Heart left ventricle (tissue), 16 donors: ENCODE results near the gene ARHGAP20. TPM values are rescaled to one million over a fixed set of nuclear protein-coding genes. Genes with fewer than 3 reads are reported as not detected.
A peak's percentile ranks its signal among the peaks of the same experiment; 100 is the strongest.

Experiments used
- ATAC-seq, 4 donors: fragments of 200-7000 bp; cut with Tn5 transposase; one replicate each; pipeline ENCODE4 v1.9.1; 2020 to 2022; ENCODE audit warnings: moderate library complexity in 4 of 4, mild to moderate bottlenecking in 3 of 4, moderate number of reproducible peaks in 1 of 4
- DNase-seq, 5 donors: peaks; one replicate each; pipeline ENCODE4 v3.0.0-alpha.2; 2020
- H3K27ac ChIP-seq, 12 donors: fragments of 200-600 bp; sonication (generic) in 4 of 12; one replicate each; pipeline versions ENCODE4 v1.5.0 to v1.8.0; 2016 to 2022; ENCODE audit warnings: mild to moderate bottlenecking in 2 of 12
- H3K27me3 ChIP-seq, 9 donors: fragments of 200-600 bp; sonication (generic) in 2 of 9; one replicate each; pipeline versions ENCODE4 v1.5.1 to v1.8.0; 2016 to 2022; ENCODE audit warnings: mild to moderate bottlenecking in 3 of 9
- H3K36me3 ChIP-seq, 9 donors: fragments of 200-600 bp; sonication (generic) in 2 of 9; one replicate each; pipeline versions ENCODE4 v1.5.0 to v1.8.0; 2018 to 2022; ENCODE audit warnings: mild to moderate bottlenecking in 2 of 9
- H3K4me1 ChIP-seq, 12 donors: fragments of 200-600 bp; sonication (generic) in 4 of 12; one replicate each; pipeline versions ENCODE4 v1.5.0 to v1.8.0; 2016 to 2022; ENCODE audit warnings: mild to moderate bottlenecking in 3 of 12
- H3K4me3 ChIP-seq, 12 donors: fragments of 200-600 bp; sonication (generic) in 4 of 12; one replicate each; pipeline versions ENCODE4 v1.5.0 to v1.8.0; 2017 to 2022; ENCODE audit warnings: mild to moderate bottlenecking in 9 of 12, moderate library complexity in 4 of 12
- H3K9me3 ChIP-seq, 12 donors: fragments of 200-600 bp; sonication (generic) in 4 of 12; one replicate each; pipeline versions ENCODE4 v1.5.0 to v1.8.0; 2016 to 2022; ENCODE audit warnings: mild to moderate bottlenecking in 1 of 12
- POLR2A ChIP-seq, 2 donors: fragments of 450-650 bp; IDR thresholded peaks; one replicate each; pipeline ENCODE4 v1.6.1; 2017; ENCODE audit warnings: antibody characterized with exemption in 2 of 2, mild to moderate bottlenecking in 2 of 2, moderate library complexity in 2 of 2
- whole genome bisulfite sequencing, 4 donors: extraction: QIAGEN DNeasy Blood & Tissue Kit in 2 of 4; methylation state at CpG; one replicate each; pipeline versions ENCODE4 v1.1.5 to v1.1.7; 2013 to 2018; 5-methylcytosine and 5-hydroxymethylcytosine counted together
- intact Hi-C, 10 donors: fragments of 100-400 bp; cut with DNase I; formaldehyde crosslinking; loops; one replicate each; pipeline versions ENCODE4 v1.11.1 to v1.14.2; 2022
- polyA plus RNA-seq, 2 donors: library from polyadenylated mRNA; stranded (reverse); fragments of 200-250 nt; gene quantifications; one replicate each; pipeline ENCODE4 v1.2.3, GENCODE V29; 2013
- total RNA-seq, 9 donors: library from RNA; depleted of rRNA in 2 of 9; stranded (reverse); fragments of >200 nt in 2 of 9; fragmentation: NEBNext Ultra II Directional in 3 of 9; extraction: Animal tissue kit (Norgen Biotek cat#: 25700) in 3 of 9; gene quantifications; one replicate each; pipeline versions ENCODE4 v1.1.0 to v1.2.4, GENCODE V29; 2016 to 2023
- TF ChIP-seq, protein P1 (sequence below), 12 donors: fragments of 200-600 bp; sonication (generic) in 4 of 12; IDR thresholded peaks; one replicate each; pipeline versions ENCODE4 v1.5.0 to v1.8.0; 2018 to 2022; ENCODE audit warnings: antibody characterized with exemption in 12 of 12, mild to moderate bottlenecking in 5 of 12
- donor health status: ischemic (EF 13 %, LVEDD 7.1; RV severe dilation, severe dysfunction).
- donor health status: healthy with polysubstance abuse.
- donor health status: DM: no; HTN: yes; CAD: no.
- donor health status: DM: no; HTN: no; CAD: no.
- donor health status: ischemic (EF 25% LVEDD 6.9; RV normal size, moderate dysfunction).
- donor health status: ischemic (EF 25% LVEDD 5.7; RV mildly dilated, moderate dysfunction).
- donor health status: healthy.
- donor health status: DM: yes; HTN: yes; CAD: no.
- donor health status: ischemic (EF 35%, LVEDD 5.7; RV mildly dilated, moderate dysfunction).
- donor health status: nonischemic (EF 11% LVEDD 7.7; RV severe dilation, severe dysfunction).
- donor health status: DM: yes; HTN: yes; CAD: no.
- donor health status: PGD.
- donor health status: ischemic (EF 29% LVEDD 5.4; RV normal size, mild dysfunction).
- donor health status: nonischemic (EF 23%, LVEDD 6.1; RV moderate dilation, normal function).

Gene ARHGAP20
- total and polyA plus RNA-seq, 11 donors, result 0.05 to 2.1 (median 0.28) TPM

DNA sequence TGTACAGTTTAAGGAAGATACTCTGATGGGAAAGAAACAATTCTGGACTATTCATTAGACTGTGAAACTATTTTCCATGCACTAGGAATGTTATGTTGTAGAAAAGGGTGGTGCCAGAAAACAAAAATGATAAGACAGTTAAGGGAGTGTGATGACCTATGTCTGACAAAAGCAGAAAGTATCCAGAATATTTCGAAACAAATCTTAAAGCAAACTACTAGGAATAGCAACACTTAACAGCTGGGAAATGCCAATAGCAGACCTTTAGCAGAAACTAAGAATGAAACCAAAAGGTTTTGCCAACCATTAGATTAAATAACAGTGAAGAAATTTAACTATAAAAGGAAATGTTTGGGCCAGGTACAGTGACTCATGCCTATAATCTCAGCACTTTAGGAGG lies 3.3 kb upstream of the ARHGAP20 start:
- no peak for ATAC-seq
- H3K4me1 ChIP-seq, result peaks cover 0 to 29% (median 14%) of the 10 kb centered on the region in 12 donors
- no peak for DNase-seq
- H3K36me3 ChIP-seq, result no peaks in the 10 kb centered on the region
- WGBS, 4 donors, result 56 to 62% (median 60%) methylated on average over 1 of the region's 1 CpG
- peaks cover 0 to 46% (median 17%) of the 10 kb centered on the region in 9 donors for H3K27me3 ChIP-seq
- no peak for TF ChIP-seq POLR2A (IDR thresholded peaks at IDR 0.05)
- TF ChIP-seq, protein P1, sequence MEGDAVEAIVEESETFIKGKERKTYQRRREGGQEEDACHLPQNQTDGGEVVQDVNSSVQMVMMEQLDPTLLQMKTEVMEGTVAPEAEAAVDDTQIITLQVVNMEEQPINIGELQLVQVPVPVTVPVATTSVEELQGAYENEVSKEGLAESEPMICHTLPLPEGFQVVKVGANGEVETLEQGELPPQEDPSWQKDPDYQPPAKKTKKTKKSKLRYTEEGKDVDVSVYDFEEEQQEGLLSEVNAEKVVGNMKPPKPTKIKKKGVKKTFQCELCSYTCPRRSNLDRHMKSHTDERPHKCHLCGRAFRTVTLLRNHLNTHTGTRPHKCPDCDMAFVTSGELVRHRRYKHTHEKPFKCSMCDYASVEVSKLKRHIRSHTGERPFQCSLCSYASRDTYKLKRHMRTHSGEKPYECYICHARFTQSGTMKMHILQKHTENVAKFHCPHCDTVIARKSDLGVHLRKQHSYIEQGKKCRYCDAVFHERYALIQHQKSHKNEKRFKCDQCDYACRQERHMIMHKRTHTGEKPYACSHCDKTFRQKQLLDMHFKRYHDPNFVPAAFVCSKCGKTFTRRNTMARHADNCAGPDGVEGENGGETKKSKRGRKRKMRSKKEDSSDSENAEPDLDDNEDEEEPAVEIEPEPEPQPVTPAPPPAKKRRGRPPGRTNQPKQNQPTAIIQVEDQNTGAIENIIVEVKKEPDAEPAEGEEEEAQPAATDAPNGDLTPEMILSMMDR (IDR thresholded peaks at IDR 0.05), result no peak
- H3K27ac ChIP-seq, result no peak overlapping the region
- H3K4me3 ChIP-seq, result no peak overlapping the region
- no peaks in the 10 kb centered on the region for H3K9me3 ChIP-seq
- intact Hi-C loops, result loop anchor here in 2 of 10 donors (10.0 kb wide), 1 partner anchor 519 kb away; no protein-coding TSS in a partner anchor

DNA sequence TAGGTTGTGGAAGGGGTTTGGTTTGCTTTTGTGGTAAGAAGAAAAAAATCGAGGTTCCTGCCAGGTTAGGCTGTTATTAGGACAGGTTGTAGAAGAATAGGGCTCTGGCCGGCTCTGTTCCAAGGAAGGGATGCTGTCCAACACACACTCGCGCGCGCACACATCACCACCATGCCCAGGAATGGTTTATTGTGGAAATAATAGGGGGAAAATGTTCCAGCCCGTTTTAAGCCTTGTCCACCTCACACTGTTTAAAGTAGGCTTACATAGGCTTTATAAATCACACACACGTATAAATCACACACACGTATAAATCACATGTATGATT lies 1.2 kb upstream of the ARHGAP20 start:
- Histone ChIP-seq H3K27ac (no peak overlapping the region), H3K9me3 (no peaks in the 10 kb centered on the region), H3K4me3 (peak overlapping the region in 7 of 12 donors; percentile 37 to 65 (median 61)), H3K36me3 (no peaks in the 10 kb centered on the region), H3K27me3 (peaks cover 3 to 63% (median 26%) of the 10 kb centered on the region in 9 donors), H3K4me1 (peaks cover 0 to 29% (median 14%) of the 10 kb centered on the region in 12 donors)
- WGBS, 4 donors, result 26 to 45% (median 43%) methylated on average over 9 of the region's 9 CpGs
- ATAC-seq (no peak), DNase-seq (no peak)
- no peak for TF ChIP-seq POLR2A (IDR thresholded peaks at IDR 0.05)
- TF ChIP-seq, protein P1 (IDR thresholded peaks at IDR 0.05), result no peak
- intact Hi-C loops, result loop anchor here in 4 of 10 donors (5.0 to 10.0 kb wide), 2 partner anchors 519 to 521 kb away; no protein-coding TSS in a partner anchor

DNA sequence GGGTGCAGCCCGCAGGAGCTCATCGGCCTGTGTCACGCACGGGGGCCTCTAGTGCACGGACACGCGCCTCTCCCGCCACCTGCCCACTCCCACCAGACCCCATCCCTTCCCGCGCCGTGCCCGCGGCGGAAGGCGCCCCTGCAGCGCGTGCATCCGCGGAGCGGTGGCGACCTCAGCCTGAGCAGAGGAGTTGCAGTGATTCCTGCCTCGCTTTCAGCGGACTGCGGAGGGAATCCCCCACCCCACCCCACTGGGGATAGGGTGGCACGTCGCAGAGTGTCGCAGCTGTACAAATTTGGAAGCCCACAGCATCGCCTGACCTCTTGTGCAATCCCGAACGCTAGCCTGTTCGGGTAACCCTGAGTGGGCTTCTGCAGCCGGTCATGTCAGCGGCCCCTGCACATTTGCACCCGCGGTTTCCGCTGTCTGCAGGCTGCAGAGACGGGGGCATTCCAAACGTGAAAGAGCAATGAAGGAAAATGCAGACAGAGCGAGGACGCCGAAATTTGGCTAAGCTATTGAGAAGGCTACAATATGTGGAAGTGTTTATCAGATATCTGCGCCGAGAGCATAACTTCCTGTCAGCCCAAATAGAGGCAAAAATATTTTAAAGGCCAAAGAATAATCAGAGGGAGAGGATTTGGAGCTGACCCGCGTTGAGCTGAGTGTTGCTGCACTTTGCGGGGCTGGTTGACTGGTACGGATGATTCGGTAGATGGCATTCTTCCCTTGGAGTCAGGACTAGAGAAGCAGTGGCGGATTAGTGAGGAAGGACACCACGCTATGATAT lies 617 bp upstream of the ARHGAP20 start:
- Histone ChIP-seq H3K4me3 (peak overlapping the region; percentile 37 to 65 (median 59)), H3K27me3 (peaks cover 3 to 63% (median 26%) of the 10 kb centered on the region in 9 donors), H3K4me1 (peaks cover 0 to 29% (median 14%) of the 10 kb centered on the region in 12 donors), H3K27ac (no peak overlapping the region), H3K36me3 (no peaks in the 10 kb centered on the region), H3K9me3 (no peaks in the 10 kb centered on the region)
- DNase-seq (peak in 3 of 5 donors; percentile 13 to 29 (median 13)), ATAC-seq (peak; percentile 9 to 52 (median 36))
- 1 to 3% (median 1%) methylated on average over 23 to 50 of the region's 50 CpGs for WGBS, 4 donors
- intact Hi-C loops, result loop anchor here in 4 of 10 donors (5.0 to 10.0 kb wide), 2 partner anchors 519 to 522 kb away; no protein-coding TSS in a partner anchor
- TF ChIP-seq, protein P1 (IDR thresholded peaks at IDR 0.05), result peak in 3 of 12 donors; percentile 5 to 9 (median 8)
- no peak for TF ChIP-seq POLR2A (IDR thresholded peaks at IDR 0.05)

DNA sequence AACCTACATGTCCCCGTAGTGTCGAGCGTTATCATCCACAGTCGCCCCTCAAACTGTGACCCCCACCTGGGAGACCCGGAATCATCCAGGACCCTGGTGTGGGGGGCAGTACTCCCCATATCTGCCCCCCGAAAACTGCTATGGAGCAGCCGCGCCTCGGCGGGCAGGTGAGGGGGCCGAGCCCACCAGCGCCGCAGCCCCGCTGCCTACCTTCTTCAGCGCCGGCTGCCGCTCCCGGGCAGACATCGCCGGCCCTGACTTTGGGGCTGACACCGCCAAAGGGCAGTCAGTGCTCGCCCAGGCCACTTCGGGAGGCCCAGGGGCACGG lies 825 bp downstream of the ARHGAP20 start:
- H3K9me3 ChIP-seq, result no peaks in the 10 kb centered on the region
- WGBS, 4 donors, result 0 to 6% (median 2%) methylated on average over 8 to 24 of the region's 24 CpGs
- intact Hi-C loops, result loop anchor here in 4 of 10 donors (5.0 to 10.0 kb wide), 2 partner anchors 521 to 523 kb away; no protein-coding TSS in a partner anchor
- H3K27me3 ChIP-seq, result peaks cover 3 to 63% (median 26%) of the 10 kb centered on the region in 9 donors
- H3K4me1 ChIP-seq, result peaks cover 0 to 29% (median 14%) of the 10 kb centered on the region in 12 donors
- no peaks in the 10 kb centered on the region for H3K36me3 ChIP-seq
- peak overlapping the region in 2 of 12 donors; percentile 52 to 74 for H3K27ac ChIP-seq
- peak overlapping the region; percentile 37 to 65 (median 59) for H3K4me3 ChIP-seq
- ATAC-seq, result no peak
- TF ChIP-seq POLR2A (IDR thresholded peaks at IDR 0.05), result no peak
- TF ChIP-seq, protein P1 (IDR thresholded peaks at IDR 0.05), result no peak
- peak in 1 of 5 donors; percentile 66 for DNase-seq
